HEK293T (cell line): ENCODE data around the gene LARGE1.

ENCODE experiments used
- CTCF ChIA-PET: fragments of 350-600 bp; formaldehyde crosslinking; extraction: SDS; loops from one replicate; lab custom pipeline; 2021; ENCODE audit warnings: antibody characterized with exemption, inconsistent platforms; lab: Yijun Ruan, JAX
- POLR2A ChIA-PET: fragments of 350-600 bp; formaldehyde crosslinking; extraction: SDS; loops from one replicate; lab custom pipeline; 2020; ENCODE audit warnings: antibody characterized with exemption, inconsistent platforms; lab: Yijun Ruan, JAX
- DNase-seq: peaks from one replicate; pipeline ENCODE4 v3.0.0; 2012; ENCODE audit warnings: mixed read lengths; ENCODE audit errors: extremely low spot score
- ARNT ChIP-seq: fragments of 450-650 bp; IDR thresholded peaks from 2 replicates; pipeline ENCODE4 v1.6.1; 2017; ENCODE audit warnings: mild to moderate bottlenecking
- BHLHE40 ChIP-seq: fragments of 450-650 bp; IDR thresholded peaks from 2 replicates; pipeline ENCODE4 v1.6.1; 2016; ENCODE audit warnings: mild to moderate bottlenecking, moderate library complexity, borderline replicate concordance
- CTBP1 ChIP-seq: fragments of 450-650 bp; IDR thresholded peaks from 2 replicates; pipeline ENCODE4 v1.6.1; 2016; ENCODE audit warnings: borderline replicate concordance
- ELF4 ChIP-seq: fragments of 450-650 bp; IDR thresholded peaks from 2 replicates; pipeline ENCODE4 v1.6.1; 2017; ENCODE audit warnings: antibody characterized with exemption
- FOXA1 ChIP-seq: fragments of 450-650 bp; IDR thresholded peaks from 2 replicates; pipeline ENCODE4 v1.6.1; 2016; ENCODE audit warnings: mild to moderate bottlenecking
- FOXK2 ChIP-seq: fragments of 450-650 bp; IDR thresholded peaks from 2 replicates; pipeline ENCODE4 v1.6.1; 2016; ENCODE audit warnings: mild to moderate bottlenecking
- FOXM1 ChIP-seq: fragments of 450-650 bp; IDR thresholded peaks from 2 replicates; pipeline ENCODE4 v1.6.1; 2017; ENCODE audit warnings: mild to moderate bottlenecking, borderline replicate concordance
- HDGF ChIP-seq: fragments of 450-650 bp; IDR thresholded peaks from 2 replicates; pipeline ENCODE4 v1.6.1; 2017; ENCODE audit warnings: antibody characterized with exemption, borderline replicate concordance
- L3MBTL2 ChIP-seq: fragments of 450-650 bp; conservative IDR thresholded peaks from 2 replicates; pipeline ENCODE4 v1.6.1; 2016; ENCODE audit warnings: mild to moderate bottlenecking
- LEF1 ChIP-seq: fragments of 450-650 bp; IDR thresholded peaks from 2 replicates; pipeline ENCODE4 v1.6.1; 2017; ENCODE audit warnings: mild to moderate bottlenecking, borderline replicate concordance
- NFRKB ChIP-seq: fragments of 450-650 bp; IDR thresholded peaks from 2 replicates; pipeline ENCODE4 v1.6.1; 2016; ENCODE audit warnings: mild to moderate bottlenecking, moderate library complexity
- SP1 ChIP-seq: fragments of 450-650 bp; IDR thresholded peaks from 2 replicates; pipeline ENCODE4 v1.6.1; 2017
- SUZ12 ChIP-seq: fragments of 450-650 bp; IDR thresholded peaks from 2 replicates; pipeline ENCODE4 v1.6.1; 2016; ENCODE audit warnings: mild to moderate bottlenecking
- TARDBP ChIP-seq: fragments of 450-650 bp; IDR thresholded peaks from 2 replicates; pipeline ENCODE4 v1.6.1; 2016
- ZNF384 ChIP-seq: fragments of 450-650 bp; IDR thresholded peaks from 2 replicates; pipeline ENCODE4 v1.6.1; 2016
- TF ChIP-seq, protein P1 (sequence below): fragments of 450-650 bp; IDR thresholded peaks from 2 replicates; pipeline ENCODE4 v1.6.1; 2016

Gene LARGE1

DNA sequence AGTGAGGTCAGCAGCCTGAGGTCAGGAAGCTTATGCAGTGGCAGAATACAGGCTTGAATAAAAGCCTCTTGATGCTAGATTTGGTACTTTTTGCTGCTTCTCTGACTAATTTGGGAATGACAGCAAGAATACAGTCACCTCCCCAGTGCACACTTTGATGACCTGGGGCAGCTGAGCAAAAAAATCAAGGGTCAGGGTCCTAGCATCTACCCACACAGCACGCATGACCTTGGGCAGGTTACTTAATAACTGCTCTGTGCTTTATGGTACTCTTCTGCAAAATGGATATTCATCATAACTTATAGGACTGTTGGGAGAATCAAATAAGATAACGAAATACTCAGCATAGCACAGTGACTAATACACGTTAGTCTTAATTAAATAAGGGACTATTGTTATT is 518.0 kb downstream of the LARGE1 start:
- DNase-seq = no peak

DNA sequence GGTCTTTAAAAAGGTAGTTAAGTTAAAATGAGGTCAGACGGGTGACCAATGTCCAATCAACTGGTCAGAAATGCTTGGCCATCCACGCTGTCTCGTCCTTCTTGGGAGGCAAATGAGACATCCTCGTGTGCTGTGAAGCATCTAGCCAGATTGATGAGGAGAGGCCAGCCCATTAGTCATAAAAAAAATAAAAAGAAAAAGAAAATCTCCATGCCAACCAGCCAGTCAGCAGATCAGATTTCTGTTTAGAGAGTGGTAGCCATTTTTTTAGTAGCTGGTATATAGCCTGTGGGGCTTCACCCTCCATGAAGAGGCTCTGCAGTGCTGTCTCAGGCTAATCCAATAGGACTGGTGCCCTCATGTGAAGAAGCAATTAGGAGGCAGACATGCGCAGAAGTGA is 519.0 kb downstream of the LARGE1 start:
- no peak for TF ChIP-seq NFRKB
- TF ChIP-seq TARDBP = no peak
- TF ChIP-seq SP1 = no peak
- DNase-seq = no peak
- ChIA-PET CTCF (no interaction called here), POLR2A (no interaction called here)

More for the DNA sequence above, 518.0 kb downstream of the LARGE1 start:
- CTCF ChIA-PET = no interaction called here
- POLR2A ChIA-PET = no interaction called here
- TF ChIP-seq, protein P1, sequence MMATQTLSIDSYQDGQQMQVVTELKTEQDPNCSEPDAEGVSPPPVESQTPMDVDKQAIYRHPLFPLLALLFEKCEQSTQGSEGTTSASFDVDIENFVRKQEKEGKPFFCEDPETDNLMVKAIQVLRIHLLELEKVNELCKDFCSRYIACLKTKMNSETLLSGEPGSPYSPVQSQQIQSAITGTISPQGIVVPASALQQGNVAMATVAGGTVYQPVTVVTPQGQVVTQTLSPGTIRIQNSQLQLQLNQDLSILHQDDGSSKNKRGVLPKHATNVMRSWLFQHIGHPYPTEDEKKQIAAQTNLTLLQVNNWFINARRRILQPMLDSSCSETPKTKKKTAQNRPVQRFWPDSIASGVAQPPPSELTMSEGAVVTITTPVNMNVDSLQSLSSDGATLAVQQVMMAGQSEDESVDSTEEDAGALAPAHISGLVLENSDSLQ = no peak
- no peak for TF ChIP-seq L3MBTL2
- TF ChIP-seq FOXK2 = no peak
- no peak for TF ChIP-seq TARDBP
- TF ChIP-seq FOXM1 = no peak
- no peak for TF ChIP-seq LEF1
- no peak for TF ChIP-seq ZNF384
- TF ChIP-seq ELF4 = no peak
- TF ChIP-seq CTBP1 = no peak
- no peak for TF ChIP-seq NFRKB
- no peak for TF ChIP-seq FOXA1
- no peak for TF ChIP-seq ARNT
- no peak for TF ChIP-seq BHLHE40
- TF ChIP-seq SP1 = no peak
- no peak for TF ChIP-seq SUZ12
- no peak for TF ChIP-seq HDGF

DNA sequence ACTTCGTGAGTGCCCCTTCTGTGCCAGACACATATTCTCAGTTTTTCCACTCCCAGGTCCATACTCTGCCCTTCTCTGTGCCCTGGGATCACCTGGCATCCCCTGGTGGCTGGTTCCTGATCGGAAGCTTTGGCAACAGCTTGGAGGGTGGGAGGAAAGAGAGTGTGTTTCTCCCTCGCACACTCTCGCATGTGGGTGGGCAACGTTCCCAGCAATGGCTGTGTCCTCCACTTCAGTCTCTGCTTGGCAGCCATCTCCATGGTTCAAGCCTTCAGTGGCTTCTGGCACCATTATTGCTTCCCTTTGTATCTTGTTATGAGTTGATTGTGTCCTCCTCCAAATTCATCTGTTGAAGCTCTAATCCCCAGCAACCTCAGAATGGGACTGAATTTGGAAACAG is 519.4 kb downstream of the LARGE1 start:
- CTCF ChIA-PET = no interaction called here
- TF ChIP-seq CTBP1 = no peak
- no peak for TF ChIP-seq HDGF
- no peak for TF ChIP-seq FOXM1
- TF ChIP-seq FOXK2 = no peak
- POLR2A ChIA-PET = no interaction called here
- DNase-seq = no peak

DNA sequence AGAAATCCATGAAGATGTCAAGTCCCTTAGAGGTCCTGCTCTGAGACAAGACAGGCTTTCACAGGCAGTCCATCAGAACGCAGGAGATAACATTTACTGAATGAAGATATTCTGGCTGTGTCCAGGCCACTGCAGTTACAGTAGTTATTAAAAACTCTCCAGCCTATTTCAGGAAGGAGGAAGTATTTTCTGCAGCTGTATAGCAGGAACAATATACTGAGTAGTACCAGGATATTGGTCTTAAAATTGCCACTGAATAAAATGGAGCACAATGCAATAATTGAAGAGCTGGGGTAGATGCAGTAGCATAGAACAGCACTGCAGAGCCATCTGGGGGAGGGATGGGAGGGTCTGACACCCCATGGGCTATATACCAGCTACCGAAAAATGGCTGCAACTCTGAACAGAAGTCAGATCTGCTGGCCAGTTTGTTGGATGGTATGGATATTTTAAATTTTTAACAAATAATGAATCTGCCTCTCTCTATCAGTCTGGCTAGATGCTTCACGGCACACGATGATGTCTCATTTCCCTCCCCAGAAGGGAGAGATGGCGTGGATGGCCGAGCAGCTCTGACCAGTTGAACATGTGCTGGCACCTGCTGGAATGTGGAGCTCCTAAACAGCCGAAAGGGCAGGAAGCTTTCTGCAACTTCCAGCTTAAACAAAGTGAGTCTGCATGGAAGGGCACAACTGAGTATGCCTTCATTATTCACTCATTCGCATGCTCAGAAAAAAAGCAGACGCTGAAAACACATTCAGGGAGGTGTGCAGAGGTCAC is 520.0 kb downstream of the LARGE1 start:
- ChIA-PET POLR2A (no interaction called here), CTCF (no interaction called here)
- no peak for TF ChIP-seq ARNT
- no peak for TF ChIP-seq SUZ12
- TF ChIP-seq, protein P1 = no peak
- TF ChIP-seq SP1 = no peak
- no peak for TF ChIP-seq FOXK2
- TF ChIP-seq FOXM1 = no peak
- no peak for TF ChIP-seq ELF4
- no peak for TF ChIP-seq ZNF384
- no peak for TF ChIP-seq NFRKB
- TF ChIP-seq CTBP1 = no peak
- TF ChIP-seq BHLHE40 = no peak
- no peak for TF ChIP-seq FOXA1
- TF ChIP-seq TARDBP = no peak
- TF ChIP-seq L3MBTL2 = no peak
- TF ChIP-seq LEF1 = no peak
- TF ChIP-seq HDGF = no peak
- no peak for DNase-seq

DNA sequence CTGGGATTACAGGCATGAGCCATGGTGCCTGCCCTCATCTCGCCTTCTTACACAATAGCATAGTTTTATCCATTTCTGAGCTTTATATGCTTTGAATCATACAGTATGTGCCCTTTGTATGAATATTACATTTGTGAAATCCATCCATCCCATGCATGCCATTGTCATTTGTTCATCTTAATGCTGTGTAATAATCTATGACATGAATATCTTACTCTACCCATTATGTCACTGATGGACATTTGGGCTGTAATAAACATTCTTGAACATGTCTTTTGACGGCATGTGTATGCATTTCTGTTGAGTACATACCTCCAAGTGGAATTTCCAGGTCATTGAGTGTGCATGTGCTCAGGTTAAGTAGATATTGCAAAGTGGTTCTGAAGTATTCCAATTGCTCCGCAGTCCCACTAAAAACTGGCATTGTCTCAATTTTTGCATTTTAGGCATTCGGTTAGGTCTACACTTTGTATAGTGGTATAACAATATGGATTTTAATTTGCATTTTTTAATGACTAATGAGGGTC is 522.8 kb downstream of the LARGE1 start:
- TF ChIP-seq L3MBTL2 (no peak), CTBP1 (no peak), SUZ12 (no peak)
- TF ChIP-seq, protein P1 = no peak
- DNase-seq = no peak
- ChIA-PET CTCF (no interaction called here), POLR2A (no interaction called here)

DNA sequence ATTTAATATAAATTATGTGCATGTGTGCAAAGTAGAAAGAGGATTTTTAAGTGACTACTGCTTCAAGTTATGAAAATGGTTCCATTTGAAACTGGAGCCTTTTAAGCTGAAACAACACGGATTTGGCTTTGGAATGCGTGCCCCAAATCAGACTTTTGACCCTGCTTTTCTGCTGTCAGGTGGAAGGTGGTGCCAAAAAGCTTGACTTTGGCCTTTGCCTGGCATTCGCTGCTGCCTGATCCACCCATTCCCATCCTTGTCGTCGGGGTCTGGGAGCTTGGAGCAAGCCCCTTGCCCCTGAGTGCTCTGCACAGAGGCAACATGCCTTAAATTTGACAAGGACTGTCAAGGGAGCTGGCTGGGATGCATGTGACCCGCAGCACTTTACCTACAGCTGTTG is 526.8 kb downstream of the LARGE1 start:
- ChIA-PET POLR2A (no interaction called here), CTCF (interaction anchor here (0.8 kb wide), 1 partner anchor 14 kb away, joined by 3 read pairs; no protein-coding TSS in a partner anchor)
- DNase-seq = no peak
- TF ChIP-seq LEF1 (no peak), ZNF384 (no peak), FOXK2 (no peak), CTBP1 (no peak), BHLHE40 (no peak), TARDBP (no peak), SUZ12 (no peak), FOXA1 (no peak), NFRKB (no peak), FOXM1 (no peak), ARNT (no peak), HDGF (no peak), ELF4 (no peak), L3MBTL2 (no peak), SP1 (no peak)
- TF ChIP-seq, protein P1 = no peak
